ENCODE data around the gene ERICH6B.

Gene ERICH6B

DNA sequence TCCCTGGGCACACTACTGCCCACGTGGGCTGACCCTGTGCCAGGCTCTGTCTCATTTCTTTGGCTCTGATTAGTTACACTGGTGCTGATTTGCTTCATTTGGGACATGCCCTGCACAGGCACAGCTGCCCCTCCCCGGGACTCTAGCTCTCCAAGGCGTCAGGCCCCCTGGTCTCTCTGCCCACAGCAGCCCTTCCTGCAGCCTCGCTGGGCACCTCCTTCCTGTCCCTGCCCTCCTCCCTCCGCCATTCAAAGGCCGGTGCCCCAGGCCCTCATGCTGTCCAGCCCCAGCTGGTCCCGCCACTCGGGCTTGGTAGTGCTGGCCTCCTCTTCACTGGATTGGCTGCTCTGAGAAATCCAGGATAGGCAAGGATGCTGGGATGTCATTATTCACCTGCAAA is 73.1 kb downstream of the ERICH6B start:
- no peak for DNase-seq (ENCODE audit: low spot score)

DNA sequence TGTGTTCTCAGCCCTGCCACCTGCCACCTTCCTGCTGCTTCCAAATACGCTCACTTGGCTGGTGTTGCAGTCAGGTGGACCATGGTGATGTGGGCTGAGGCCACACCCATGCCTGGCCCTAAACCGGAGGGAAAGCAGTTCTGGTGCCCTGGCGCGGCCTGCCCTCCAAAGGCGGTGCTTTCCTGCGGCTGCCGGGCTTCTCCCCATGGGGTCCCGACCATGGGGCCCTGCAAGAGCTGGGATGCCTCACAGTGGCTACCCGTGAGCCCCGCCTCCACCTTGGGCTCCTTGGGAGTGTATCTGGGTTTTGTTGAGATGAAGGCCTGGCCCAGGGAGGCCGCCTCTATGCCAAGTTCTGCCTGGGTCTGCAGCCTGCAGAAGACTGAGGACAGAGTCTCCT is 73.7 kb downstream of the ERICH6B start:
- DNase-seq (ENCODE audit: low spot score) = no peak

DNA sequence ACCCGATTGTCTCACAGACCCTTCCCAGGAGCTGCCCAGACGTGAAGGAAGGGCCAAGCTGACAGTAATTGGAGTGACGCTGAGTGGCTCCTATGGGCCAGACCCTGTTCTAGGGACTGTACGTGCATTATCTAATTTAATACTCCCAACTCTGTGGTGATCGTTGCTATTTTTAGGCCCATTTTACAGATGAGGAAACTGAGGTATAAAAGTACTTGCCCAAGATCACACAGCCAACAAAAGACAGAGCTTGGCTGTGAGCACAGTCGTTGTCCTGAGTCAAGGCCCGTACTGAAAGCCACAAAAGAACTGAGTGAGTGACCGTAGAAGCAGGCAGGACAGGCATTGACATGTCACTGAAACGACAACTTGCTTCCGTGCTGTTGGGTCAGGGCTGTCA is 74.7 kb downstream of the ERICH6B start:
- no peak for DNase-seq (ENCODE audit: low spot score)

DNA sequence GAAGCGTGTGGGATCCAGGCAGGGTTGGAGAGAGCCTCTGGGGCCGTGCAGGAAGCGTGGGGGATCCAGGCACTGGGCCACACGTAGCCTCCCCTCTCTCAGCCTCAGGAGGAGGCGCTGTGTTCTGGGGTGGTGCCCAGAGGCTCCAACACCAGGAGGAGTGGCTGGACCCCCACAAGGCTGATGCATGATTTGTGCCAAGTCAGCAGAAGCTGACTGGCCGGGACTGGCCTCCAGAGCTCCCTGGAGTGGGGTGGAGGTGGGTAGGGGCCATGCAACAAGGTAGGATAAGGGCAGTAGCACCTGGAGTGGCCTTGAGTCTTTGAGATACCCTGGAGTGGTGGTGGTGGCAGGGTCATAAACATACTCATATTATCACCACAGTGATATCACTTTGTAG is 75.3 kb downstream of the ERICH6B start:
- no peak for DNase-seq (ENCODE audit: low spot score)

DNA sequence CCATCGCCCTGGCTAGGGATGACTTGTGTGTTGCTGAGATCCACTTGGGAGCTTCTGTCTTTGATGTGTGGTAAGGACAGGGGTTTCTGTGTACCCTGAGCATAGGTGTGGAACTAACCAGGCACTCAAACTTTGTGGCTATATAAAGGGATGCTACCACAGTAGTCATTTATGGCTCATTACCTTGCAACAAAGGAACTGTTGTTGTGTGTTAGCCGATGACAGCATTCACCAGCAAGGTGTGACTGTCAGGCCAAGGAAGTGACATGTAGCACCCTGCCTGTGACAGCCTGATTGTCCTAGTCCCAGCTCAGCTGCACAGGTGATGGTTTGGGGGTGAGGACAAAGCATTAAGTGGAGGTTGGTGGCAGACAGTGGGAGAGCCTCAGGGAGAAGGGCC is 77.2 kb downstream of the ERICH6B start:
- DNase-seq (ENCODE audit: low spot score) = no peak

DNA sequence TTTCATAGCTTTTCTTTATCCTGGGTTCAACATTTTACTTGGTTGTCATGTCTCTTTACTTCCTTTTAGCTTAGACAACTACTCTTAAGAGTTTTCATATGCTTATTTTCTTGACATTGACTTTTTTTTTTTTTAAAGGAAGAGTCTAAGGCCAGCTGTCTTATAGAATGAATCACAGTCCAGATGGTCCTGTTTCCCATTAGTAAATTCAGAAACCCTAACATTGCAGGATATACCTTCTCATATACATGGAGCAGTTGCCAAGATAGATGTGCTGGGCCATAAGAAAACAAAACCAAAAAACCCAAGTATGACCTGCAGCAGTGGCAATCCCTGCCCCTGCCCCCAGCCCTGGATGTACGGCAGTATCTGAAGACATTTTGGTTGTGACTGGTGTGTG is 78.0 kb downstream of the ERICH6B start:
- no peak for DNase-seq (ENCODE audit: low spot score)

DNA sequence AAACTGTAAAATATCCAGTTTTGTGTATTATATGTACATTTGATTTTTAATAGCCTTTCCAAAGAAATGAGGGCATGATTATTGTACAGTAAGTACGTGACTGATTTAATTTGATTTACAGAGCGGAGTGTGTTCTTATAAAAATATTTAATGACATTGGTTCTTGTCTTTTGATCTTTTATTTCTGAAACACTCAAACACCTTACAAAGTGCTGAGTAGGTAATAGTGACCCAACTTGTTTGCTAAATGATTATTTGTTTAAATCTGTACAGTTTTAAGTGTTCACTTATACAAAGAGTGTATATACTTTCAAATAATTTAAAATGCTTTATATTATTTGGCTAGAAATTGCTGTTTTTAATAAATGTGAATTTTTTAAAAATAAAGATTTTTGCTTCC is 79.3 kb downstream of the ERICH6B start:
- no peak for DNase-seq (ENCODE audit: low spot score)

DNA sequence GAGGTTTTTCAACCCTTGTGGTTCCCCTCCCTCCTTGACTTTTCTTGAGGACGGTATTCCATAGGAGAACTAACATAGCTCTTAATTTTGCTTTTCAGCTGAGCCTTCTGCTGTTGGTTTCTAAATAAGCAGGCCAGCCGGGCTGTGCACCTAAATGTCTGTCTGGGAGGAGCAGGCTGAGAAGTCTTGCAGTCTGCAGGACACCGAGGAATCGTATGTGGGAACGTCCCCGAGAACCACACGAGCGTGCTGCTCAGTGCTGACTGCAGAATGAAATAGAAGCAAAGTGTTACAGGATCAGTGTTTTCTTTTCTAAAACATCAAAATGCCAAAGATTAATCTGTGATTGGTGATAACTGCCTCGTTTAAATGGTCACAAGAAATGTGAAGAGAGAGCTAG is 80.9 kb downstream of the ERICH6B start:
- DNase-seq (ENCODE audit: low spot score) = no peak

DNA sequence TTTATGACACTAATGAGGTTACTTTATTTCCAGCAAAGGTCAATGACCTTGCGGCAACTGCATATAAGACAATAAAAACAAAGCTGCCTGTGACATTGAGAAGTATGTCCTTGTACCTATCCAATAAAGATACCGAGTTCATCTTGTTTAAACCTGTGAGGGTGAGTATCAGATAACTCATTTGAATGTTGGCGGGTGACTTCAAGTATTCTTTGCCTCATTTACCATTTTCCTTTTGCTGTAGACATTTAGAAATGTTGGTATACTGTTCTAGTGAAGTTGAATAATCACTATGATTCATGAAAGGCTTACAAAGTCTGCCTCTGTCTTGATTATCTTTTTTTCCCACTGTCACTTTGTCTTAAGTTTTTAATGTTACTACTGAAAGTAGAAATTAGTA is 85.8 kb downstream of the ERICH6B start:
- no peak for DNase-seq (ENCODE audit: low spot score)

DNA sequence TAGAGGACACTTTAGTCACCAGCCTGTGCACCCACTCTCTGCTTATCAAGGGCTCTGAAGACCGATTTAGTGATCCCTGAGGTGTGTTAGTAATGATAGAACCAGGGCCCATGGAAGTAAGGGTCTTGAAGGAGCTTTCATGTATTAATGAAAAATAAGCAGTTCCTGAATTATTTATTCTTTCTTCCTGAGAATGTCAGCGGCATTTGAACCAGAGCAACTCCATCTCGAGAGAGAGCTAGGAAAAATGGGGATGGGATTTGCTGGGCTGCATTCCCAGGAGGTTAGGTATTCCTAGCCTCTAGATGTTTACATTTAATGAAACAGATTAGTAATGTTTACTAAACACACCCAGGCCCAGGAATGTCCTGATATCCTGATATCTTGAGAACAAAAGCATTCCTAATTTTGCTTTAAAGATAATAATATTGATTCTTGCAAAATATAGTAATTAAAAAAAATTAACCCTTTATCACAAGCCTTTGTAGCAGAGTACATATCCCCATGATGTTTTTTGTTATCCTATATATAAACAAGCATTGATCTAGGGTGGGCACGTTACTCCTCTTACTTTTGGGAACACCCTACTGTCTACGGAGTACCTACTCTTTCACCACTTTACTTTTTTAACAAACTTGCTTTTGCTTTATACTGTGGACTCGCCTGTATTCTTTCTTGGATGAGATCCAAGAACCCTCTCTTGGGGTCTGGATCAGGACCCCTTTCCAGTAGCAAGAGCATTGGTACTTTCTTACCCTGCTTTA is 87.7 kb downstream of the ERICH6B start:
- peak; percentile 32 for DNase-seq (ENCODE audit: low spot score)

DNA sequence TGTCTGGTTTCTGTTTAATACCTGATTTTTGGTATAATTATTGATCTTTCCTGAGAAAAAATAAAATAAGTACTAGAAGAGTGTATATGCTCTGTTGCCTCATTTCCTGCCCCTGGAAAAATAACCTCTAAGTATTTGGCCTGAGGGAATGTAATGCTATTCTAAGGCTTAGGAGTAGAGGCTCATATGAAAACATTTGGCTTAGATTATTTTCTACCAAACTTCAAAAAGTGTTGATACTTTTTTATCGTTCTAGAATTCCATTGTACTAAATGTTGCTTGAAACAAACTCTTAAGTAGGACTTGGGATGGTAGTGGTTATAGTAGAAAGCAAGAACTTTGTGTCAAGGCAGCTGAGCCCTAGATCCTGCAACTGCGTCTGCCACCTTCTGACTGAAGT is 93.0 kb downstream of the ERICH6B start:
- DNase-seq (ENCODE audit: low spot score) = no peak

DNA sequence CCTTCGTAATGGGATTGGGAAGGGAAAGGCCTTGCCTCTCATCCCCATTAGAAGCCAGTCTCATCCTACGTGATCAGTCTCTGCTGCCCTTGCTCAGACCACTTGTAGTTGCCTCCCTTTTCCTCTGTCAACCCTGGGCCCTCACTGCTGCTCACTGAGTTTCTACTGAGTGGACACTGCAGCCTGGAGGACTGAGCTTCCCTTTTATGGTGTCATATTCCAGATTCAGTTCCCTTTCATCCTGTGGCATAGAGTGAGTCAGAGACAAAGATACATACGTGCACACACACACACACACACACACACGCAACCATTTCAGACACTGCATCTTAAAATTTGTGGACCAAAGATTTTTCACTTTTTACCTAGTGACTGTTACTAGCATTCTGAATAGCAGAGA is 94.2 kb downstream of the ERICH6B start:
- DNase-seq (ENCODE audit: low spot score) = no peak

DNA sequence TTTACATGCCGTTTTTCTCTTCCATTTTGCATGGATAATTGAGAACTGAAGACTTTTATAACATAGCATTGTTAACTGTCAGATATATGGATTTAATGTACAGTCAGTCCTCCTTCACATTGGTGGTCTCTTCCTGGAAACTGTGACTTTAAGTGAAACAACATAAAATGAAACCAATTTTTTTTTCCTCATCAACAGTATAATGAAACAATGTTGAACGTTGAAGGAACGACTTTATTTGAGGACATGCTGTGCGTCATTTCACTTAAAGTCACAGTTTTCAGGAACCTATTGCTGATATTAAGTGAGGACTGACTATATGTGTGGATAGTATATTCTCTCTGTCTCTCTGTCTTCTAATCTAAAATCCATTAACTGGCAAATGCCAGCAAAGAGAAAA is 96.0 kb downstream of the ERICH6B start:
- no peak for DNase-seq (ENCODE audit: low spot score)

DNA sequence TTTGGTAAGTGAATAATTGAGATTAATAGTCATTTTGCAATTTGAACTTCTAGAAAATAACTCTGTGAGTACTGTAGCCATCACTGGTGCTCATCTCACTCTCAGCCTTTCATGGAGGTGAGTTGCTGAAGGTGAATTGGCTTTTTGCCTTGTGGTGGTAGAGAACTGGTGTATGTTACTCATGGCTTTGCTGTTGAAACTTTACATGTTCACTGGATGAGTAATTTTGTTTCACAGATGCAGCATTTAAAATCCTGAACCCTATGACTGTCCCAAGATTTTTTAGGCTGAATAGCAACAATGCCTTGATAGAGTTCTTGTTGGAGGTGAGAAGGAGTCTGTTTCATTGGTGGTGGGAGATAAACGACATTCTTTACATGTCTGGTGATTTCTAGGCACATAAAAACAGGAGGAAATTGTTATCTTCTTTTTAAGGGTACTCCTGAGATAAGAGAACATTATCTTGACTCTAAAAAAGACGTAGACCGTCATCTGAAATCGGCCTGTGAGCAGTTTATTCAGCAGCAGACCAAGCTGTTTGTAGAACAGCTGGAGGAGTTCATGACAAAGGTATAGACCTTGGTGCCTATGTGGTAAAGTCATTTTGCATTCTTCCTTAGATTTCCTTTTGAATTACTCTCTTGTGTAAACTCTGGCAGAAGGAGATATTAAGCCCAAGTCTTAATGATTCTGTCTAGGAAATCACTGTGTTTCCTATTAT is 96.9 kb downstream of the ERICH6B start:
- DNase-seq (ENCODE audit: low spot score) = no peak

DNA sequence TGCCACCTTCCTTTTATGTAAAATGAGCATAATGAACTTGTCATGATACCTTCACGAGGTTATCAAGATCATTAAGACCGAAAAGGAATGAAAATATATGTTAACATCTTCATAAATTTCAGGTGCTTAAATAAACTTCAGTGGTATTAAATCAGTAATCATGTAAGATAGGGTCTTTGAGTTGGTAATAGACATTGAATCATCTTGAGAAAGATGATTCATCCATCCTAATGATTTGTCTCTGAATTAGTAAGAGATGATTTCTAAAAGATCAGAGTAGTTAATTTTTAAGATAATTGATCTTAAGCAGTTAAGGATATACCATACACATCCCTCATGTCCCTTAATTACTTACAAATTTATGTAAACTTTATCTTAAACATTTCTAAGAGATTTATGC is 98.8 kb downstream of the ERICH6B start:
- DNase-seq (ENCODE audit: low spot score) = no peak

DNA sequence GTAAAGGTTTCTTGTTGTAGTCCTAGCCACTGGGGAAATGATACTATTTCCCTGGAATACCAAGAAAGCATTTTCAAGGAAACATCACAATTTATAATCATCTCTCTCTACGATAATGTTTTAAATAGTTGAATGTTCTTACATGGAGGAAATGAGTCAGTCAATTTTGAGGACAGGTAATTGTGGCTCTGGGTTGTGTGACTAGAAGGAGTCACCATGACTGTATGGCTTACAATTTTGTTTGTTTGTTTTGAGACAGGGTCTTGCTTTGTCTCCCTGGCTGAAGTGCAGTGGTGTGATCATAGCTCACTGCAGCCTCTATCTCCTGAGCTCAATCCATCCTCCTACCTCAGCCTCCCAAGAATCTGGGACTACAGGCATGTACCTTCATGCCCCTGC is 103.4 kb downstream of the ERICH6B start:
- no peak for DNase-seq (ENCODE audit: low spot score)

DNA sequence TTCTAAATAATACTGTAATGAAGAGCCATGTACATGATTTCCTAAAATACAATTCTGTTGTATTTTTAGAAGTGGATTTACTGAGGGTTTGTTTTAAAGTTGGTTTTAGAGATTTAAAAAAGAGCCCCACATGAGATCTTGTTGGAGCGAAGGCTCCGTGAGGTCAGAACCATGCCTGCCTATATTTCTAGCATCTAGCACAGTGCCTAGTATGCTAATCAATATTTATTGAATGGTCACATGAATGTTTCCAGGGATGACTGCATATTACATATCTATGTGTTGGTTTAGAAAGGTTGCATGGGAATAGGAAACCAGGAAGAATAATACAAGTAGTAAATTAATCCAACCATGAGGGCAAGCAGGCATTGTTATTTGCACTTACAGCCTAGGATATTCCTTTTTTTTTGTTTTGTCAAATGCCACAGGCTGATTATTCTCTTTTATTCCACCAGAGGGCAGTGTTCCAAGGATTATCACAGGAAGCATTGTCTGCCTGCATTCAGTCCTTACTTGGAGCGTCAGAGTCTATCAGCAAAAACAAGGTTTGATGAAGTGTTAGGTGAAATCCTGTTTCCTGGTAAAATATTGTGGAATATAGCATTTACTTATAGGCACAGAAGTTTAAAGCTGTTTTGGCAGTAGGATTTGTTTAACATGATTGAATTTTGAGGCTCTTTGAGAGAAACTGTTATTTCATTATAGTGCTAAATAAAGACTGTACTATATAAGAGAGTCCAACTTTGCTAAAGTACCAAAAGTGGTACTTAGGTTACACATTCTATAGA is 104.0 kb downstream of the ERICH6B start:
- DNase-seq (ENCODE audit: low spot score) = peak; percentile 76

DNA sequence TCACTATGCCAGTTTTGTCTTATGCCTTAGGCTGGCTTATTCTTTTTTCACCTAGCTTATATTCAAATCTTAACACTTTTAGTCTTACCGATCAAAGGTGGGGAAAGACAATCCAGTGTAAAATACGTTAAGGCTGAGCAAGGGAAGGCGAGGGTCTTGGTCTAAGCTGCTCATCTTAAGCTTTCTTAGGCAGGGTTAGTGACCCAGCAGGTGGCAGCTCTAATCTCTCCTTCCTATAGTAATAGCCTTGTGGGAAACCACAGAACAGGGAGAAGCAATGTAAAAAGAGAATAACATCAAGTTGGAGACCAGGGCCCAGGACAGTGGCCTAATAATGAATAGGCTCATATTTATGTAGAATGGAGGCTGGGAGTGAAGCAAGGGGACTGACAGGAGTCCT is 104.9 kb downstream of the ERICH6B start:
- no peak for DNase-seq (ENCODE audit: low spot score)

DNA sequence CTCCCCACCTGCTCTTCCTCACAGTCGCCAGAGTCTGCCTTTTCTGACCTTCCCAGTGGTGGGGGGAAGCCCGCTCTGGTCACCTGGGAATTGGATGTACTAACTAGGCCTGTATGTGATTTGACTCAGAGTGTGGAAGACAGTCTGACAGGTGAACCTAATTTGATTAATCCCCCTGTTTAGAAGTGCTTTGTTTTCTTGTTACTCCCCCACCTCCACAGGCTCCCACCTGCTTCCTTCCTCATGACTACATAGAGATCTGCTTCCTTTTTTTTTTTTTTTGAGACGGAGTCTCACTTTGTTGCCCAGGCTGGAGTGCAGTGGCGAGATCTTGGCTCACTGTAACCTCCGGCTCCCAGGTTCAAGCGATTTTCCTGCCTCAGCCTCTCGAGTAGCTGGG is 106.8 kb downstream of the ERICH6B start:
- no peak for DNase-seq (ENCODE audit: low spot score)

DNA sequence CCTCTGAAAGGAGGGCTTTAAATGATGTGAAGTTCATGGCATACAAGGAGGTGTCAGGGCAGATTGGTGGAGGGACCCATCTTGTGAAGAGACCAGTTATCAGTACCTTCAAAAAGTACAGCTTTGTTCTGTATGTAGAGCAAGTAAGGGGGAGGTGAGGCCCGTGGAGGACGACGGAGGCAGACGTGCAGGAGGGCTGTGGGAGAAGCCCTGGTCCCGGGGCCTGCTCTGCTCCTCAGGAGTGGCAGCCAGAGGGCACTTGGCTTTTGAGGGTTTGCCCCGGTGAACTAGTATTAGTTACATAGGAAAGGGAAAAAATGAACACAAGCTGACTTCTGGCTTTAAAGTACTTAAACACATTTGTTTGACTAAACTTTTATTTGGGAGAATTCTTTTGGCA is 108.7 kb downstream of the ERICH6B start:
- no peak for DNase-seq (ENCODE audit: low spot score)

DNA sequence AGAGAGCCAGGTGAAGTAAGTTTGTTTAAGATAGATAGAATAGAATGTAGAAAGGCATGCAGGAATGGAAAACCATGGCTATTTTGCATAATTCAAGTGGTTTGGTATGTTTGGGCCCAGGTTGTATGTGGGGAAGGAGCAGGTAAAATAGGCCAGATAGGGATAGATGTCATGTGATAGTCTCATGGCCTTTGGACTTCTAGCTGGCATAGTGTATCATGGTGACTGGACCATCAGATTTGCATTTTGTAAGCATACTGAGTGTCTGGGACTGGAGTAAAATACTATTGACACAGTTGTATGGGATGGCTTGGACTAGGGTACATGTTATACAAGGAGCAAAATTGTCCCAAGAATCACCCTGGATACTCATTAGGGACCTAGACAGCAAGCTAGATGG is 111.9 kb downstream of the ERICH6B start:
- no peak for DNase-seq (ENCODE audit: low spot score)

DNA sequence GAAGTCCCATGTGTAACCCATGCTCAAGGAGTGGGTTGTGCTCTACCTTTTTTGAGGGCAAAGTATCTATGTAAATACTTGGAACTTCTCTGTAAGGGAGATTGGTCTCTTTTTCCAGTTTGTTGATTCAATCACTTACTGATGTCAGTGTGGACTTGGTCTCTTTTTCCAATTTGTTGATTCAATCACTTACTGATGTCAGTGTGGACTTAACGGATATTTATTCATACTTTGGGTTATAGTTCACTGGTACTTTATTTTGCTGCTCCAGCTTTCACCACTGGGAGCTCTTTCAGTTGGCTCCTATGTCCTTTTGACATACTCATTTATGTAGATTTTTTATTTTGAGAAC is 114.4 kb downstream of the ERICH6B start:
- DNase-seq (ENCODE audit: low spot score) = no peak

DNA sequence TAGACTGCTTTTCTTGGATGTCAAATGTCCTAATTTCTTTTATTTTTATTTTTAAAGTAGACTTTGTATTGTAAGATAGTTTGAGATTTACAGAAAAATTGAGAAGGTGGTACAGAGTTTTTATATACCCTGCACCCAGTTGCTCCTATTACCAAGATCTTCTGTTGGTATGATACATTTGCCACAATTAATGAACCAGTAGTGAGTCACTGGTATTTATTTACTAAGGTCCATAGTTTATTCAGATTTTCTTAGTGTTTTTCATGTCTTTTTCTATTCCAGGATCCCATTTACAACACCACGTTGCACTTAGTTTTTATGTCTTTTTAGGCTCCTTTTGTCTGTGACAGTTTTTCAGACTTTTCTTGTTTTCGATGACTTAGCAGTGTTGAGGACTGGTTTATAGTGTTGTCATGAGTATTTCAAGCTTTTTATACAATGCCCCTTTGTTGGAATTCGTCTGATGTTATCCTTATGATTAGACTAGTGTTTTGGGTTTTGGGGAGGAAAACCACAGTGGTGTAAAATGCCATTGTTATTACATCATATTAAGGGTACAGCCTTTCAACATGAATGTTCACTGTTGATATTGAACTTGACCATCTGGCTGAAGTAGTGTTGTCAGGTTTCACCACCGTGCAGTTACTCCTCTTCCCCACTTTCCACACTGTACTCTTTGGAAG is 114.9 kb downstream of the ERICH6B start:
- peak; percentile 5 for DNase-seq (ENCODE audit: low spot score)

All from LoVo (cell line).